Endodermal cell (in vitro differentiated cells): ENCODE results near the gene IGFLR1. TPM values are rescaled to one million over a fixed set of nuclear protein-coding genes. Genes with fewer than 3 reads are reported as not detected.

ENCODE experiments used
- DNase-seq: peaks from one replicate; pipeline ENCODE4 v3.0.0-alpha.2; 2017
- H3K27ac ChIP-seq: 2 replicates; pipeline ENCODE4 v1.5.1; 2013; ENCODE audit warnings: mild to moderate bottlenecking, low read depth, low read length, moderate library complexity
- H3K27me3 ChIP-seq: 2 replicates; pipeline ENCODE4 v1.6.1; 2013; ENCODE audit warnings: mild to moderate bottlenecking, low read length, moderate library complexity; ENCODE audit not compliant: insufficient read depth, control insufficient read depth, poor library complexity, severe bottlenecking
- H3K36me3 ChIP-seq: 2 replicates; pipeline ENCODE4 v1.7.0; 2013; ENCODE audit warnings: mild to moderate bottlenecking, low read length, moderate library complexity; ENCODE audit not compliant: control insufficient read depth, insufficient read depth
- H3K4me1 ChIP-seq: one replicate; pipeline ENCODE4 v1.7.0; 2013; ENCODE audit warnings: low read length; ENCODE audit not compliant: control insufficient read depth, insufficient read depth
- H3K4me3 ChIP-seq: 2 replicates; pipeline ENCODE4 v1.5.1; 2013; ENCODE audit warnings: mild to moderate bottlenecking, low read length, moderate library complexity
- H3K9ac ChIP-seq: 2 replicates; pipeline ENCODE4 v1.6.1; 2013; ENCODE audit warnings: mild to moderate bottlenecking, low read length, moderate library complexity; ENCODE audit not compliant: poor library complexity, severe bottlenecking; ENCODE audit errors: extremely low read depth
- H3K9me3 ChIP-seq: 2 replicates; pipeline ENCODE4 v1.6.1; 2013; ENCODE audit warnings: mild to moderate bottlenecking, low read length, moderate library complexity; ENCODE audit not compliant: control insufficient read depth
- H3K27ac Mint-ChIP-seq: 2 replicates; pipeline ENCODE4 v1.8.0; 2020; ENCODE audit warnings: mixed read lengths
- H3K27me3 Mint-ChIP-seq: 2 replicates; pipeline ENCODE4 v1.8.0; 2021; ENCODE audit warnings: mild to moderate bottlenecking, mixed read lengths; ENCODE audit not compliant: insufficient read depth
- H3K36me3 Mint-ChIP-seq: 2 replicates; pipeline ENCODE4 v1.8.0; 2020; ENCODE audit warnings: low read depth, mixed read lengths
- H3K4me1 Mint-ChIP-seq: 2 replicates; pipeline ENCODE4 v1.8.0; 2020; ENCODE audit warnings: mixed read lengths
- H3K4me3 Mint-ChIP-seq: 2 replicates; pipeline ENCODE4 v1.8.0; 2020; ENCODE audit warnings: mild to moderate bottlenecking, moderate library complexity, mixed read lengths
- H3K9me3 Mint-ChIP-seq: 2 replicates; pipeline ENCODE4 v1.8.0; 2020; ENCODE audit warnings: mild to moderate bottlenecking, mixed read lengths
- CTCF ChIP-seq: fragments of 200-600 bp; sonication (generic); conservative IDR thresholded peaks from 2 replicates; pipeline ENCODE4 v1.5.0; 2021; ENCODE audit warnings: antibody characterized with exemption, mild to moderate bottlenecking
- WGBS, 2 experiments: methylation state at CpG; one replicate each; pipeline versions ENCODE4 v1.1.5 to v1.1.7; 2013; ENCODE audit warnings: missing lambda C conversion rate in 2 of 2, mixed read lengths in 1 of 2; ENCODE audit not compliant: insufficient coverage in 1 of 2, insufficient read length in 1 of 2; 5-methylcytosine and 5-hydroxymethylcytosine counted together
- total RNA-seq, 2 donors: library from RNA; stranded (reverse); fragmentation: NEBNext Ultra II Directional in 1 of 2; extraction: Animal tissue kit (Norgen Biotek cat#: 25700) in 1 of 2; gene quantifications; 2 replicates in 1 of 2; 3 replicates in 1 of 2; pipeline ENCODE4 v1.2.1, GENCODE V29; 2021

Gene IGFLR1
- total RNA-seq, 2 donors from 2014 or later = 4.6 to 7.1 TPM

GRCh38 chr19:35764432-35765315, 22.4 kb upstream of the IGFLR1 start:
- 93% methylated on average over 9 to 17 of the region's 17 CpGs for WGBS, 2 experiments

GRCh38 chr19:35760711-35761349, 18.6 kb upstream of the IGFLR1 start:
- Histone ChIP-seq H3K27ac (no peak overlapping the region), H3K36me3 (peaks cover 27% of the 10 kb centered on the region), H3K4me3 (no peak overlapping the region), H3K9me3 (no peaks in the 10 kb centered on the region), H3K9ac (no peak overlapping the region), H3K27me3 (no peaks in the 10 kb centered on the region), H3K4me1 (no peaks in the 10 kb centered on the region)
- Mint-ChIP-seq H3K9me3 (no peaks in the 10 kb centered on the region), H3K36me3 (peaks cover 29% of the 10 kb centered on the region), H3K4me1 (peaks cover 5% of the 10 kb centered on the region), H3K27ac (no peak overlapping the region), H3K4me3 (no peak overlapping the region), H3K27me3 (peaks cover 11% of the 10 kb centered on the region)
- 95 to 98% methylated on average over 4 of the region's 4 CpGs for WGBS, 2 experiments
- DNase-seq = no peak
- no peak for TF ChIP-seq CTCF

More at GRCh38 chr19:35764432-35765315, 22.4 kb upstream of the IGFLR1 start:
- H3K4me3 Mint-ChIP-seq = no peak overlapping the region
- peaks cover 37% of the 10 kb centered on the region for H3K36me3 Mint-ChIP-seq
- H3K27me3 ChIP-seq = no peaks in the 10 kb centered on the region
- no peaks in the 10 kb centered on the region for H3K27me3 Mint-ChIP-seq
- no peaks in the 10 kb centered on the region for H3K9me3 ChIP-seq
- no peak overlapping the region for H3K4me3 ChIP-seq
- H3K9ac ChIP-seq = no peak overlapping the region
- peaks cover 3% of the 10 kb centered on the region for H3K4me1 Mint-ChIP-seq
- H3K27ac ChIP-seq = no peak overlapping the region
- H3K9me3 Mint-ChIP-seq = no peaks in the 10 kb centered on the region
- H3K4me1 ChIP-seq = peaks cover 2% of the 10 kb centered on the region
- no peak overlapping the region for H3K27ac Mint-ChIP-seq
- TF ChIP-seq CTCF = no peak
- peaks cover 38% of the 10 kb centered on the region for H3K36me3 ChIP-seq
- DNase-seq = no peak

GRCh38 chr19:35759697-35760096, 17.4 kb upstream of the IGFLR1 start:
- H3K27me3 Mint-ChIP-seq = peaks cover 19% of the 10 kb centered on the region
- DNase-seq = peak; percentile 37
- H3K4me1 ChIP-seq = no peaks in the 10 kb centered on the region
- peak overlapping the region; percentile 91 for H3K4me3 Mint-ChIP-seq
- WGBS, 2 experiments = 100% methylated on average over 2 of the region's 2 CpGs; no CpG with 5 or more reads in 1 of the 2 experiments
- H3K27ac Mint-ChIP-seq = no peak overlapping the region
- peaks cover 24% of the 10 kb centered on the region for H3K36me3 Mint-ChIP-seq
- H3K4me1 Mint-ChIP-seq = peaks cover 8% of the 10 kb centered on the region
- no peaks in the 10 kb centered on the region for H3K9me3 Mint-ChIP-seq
- H3K36me3 ChIP-seq = peaks cover 23% of the 10 kb centered on the region
- H3K27ac ChIP-seq = no peak overlapping the region
- no peak for TF ChIP-seq CTCF
- no peak overlapping the region for H3K9ac ChIP-seq
- peaks cover 7% of the 10 kb centered on the region for H3K27me3 ChIP-seq
- no peak overlapping the region for H3K4me3 ChIP-seq
- H3K9me3 ChIP-seq = no peaks in the 10 kb centered on the region
